ENCODE results near the gene DIP2C.
"Not testable (repeated sequence)": the region's sequence is repeated elsewhere in the genome, so short reads cannot be mapped to it uniquely, and the experiment has no call there.

Gene DIP2C

GRCh38 chr10:477620-478019 lies 211.8 kb downstream of the DIP2C start:
- no peak for DNase-seq (ENCODE audit: low read depth)

GRCh38 chr10:476455-476780 lies 213.1 kb downstream of the DIP2C start:
- DNase-seq (ENCODE audit: low read depth) = no peak

- DNase-seq (ENCODE audit: low read depth) = no peak
Measured at GRCh38 chr10:475709-476454, 213.6 kb downstream of the DIP2C start.

- no peak for DNase-seq (ENCODE audit: low read depth)
Measured at GRCh38 chr10:474946-475345, 214.5 kb downstream of the DIP2C start.

- DNase-seq (ENCODE audit: low read depth) = no peak
Measured at GRCh38 chr10:474406-474805, 215.1 kb downstream of the DIP2C start.

GRCh38 chr10:472241-472910 lies 217.1 kb downstream of the DIP2C start:
- no peak for DNase-seq (ENCODE audit: low read depth)

GRCh38 chr10:470339-471003 lies 219.0 kb downstream of the DIP2C start:
- DNase-seq (ENCODE audit: low read depth) = peak; percentile 20

- DNase-seq (ENCODE audit: low read depth) = no peak
Measured at GRCh38 chr10:469947-470338, 219.5 kb downstream of the DIP2C start.

GRCh38 chr10:459743-460142 lies 229.7 kb downstream of the DIP2C start:
- DNase-seq (ENCODE audit: low read depth) = no peak

GRCh38 chr10:458421-458851 lies 231.0 kb downstream of the DIP2C start:
- DNase-seq (ENCODE audit: low read depth) = no peak

GRCh38 chr10:456486-456885 lies 233.0 kb downstream of the DIP2C start:
- no peak for DNase-seq (ENCODE audit: low read depth)

GRCh38 chr10:454860-455259 lies 234.6 kb downstream of the DIP2C start:
- no peak for DNase-seq (ENCODE audit: low read depth)

GRCh38 chr10:453647-454046 lies 235.8 kb downstream of the DIP2C start:
- no peak for DNase-seq (ENCODE audit: low read depth)

- DNase-seq (ENCODE audit: low read depth) = no peak
Measured at GRCh38 chr10:452512-453426, 236.7 kb downstream of the DIP2C start.

- DNase-seq (ENCODE audit: low read depth) = no peak
Measured at GRCh38 chr10:451856-452255, 237.6 kb downstream of the DIP2C start.

GRCh38 chr10:451021-451471 lies 238.4 kb downstream of the DIP2C start:
- peak; percentile 41 for DNase-seq (ENCODE audit: low read depth)

- no peak for DNase-seq (ENCODE audit: low read depth)
Measured at GRCh38 chr10:450463-450862, 239.0 kb downstream of the DIP2C start.

- not testable (repeated sequence) for DNase-seq (ENCODE audit: low read depth)
Measured at GRCh38 chr10:449331-449730, 240.1 kb downstream of the DIP2C start.

- no peak for DNase-seq (ENCODE audit: low read depth)
Measured at GRCh38 chr10:443459-443858, 246.0 kb downstream of the DIP2C start.

GRCh38 chr10:442209-442608 lies 247.3 kb downstream of the DIP2C start:
- DNase-seq (ENCODE audit: low read depth) = no peak

- DNase-seq (ENCODE audit: low read depth) = no peak
Measured at GRCh38 chr10:441659-442058, 247.8 kb downstream of the DIP2C start.

- no peak for DNase-seq (ENCODE audit: low read depth)
Measured at GRCh38 chr10:440127-440526, 249.3 kb downstream of the DIP2C start.
